CD1c-positive myeloid dendritic cell (primary cell): ENCODE results near the gene SEMA6D.

Experiments used
- DNase-seq: peaks from one replicate; pipeline ENCODE4 v3.0.0-alpha.2; 2016; ENCODE audit errors: extremely low spot score

Gene SEMA6D

GRCh38 chr15:47717036-47717612, at the start of gene SEMA6D:
Gene SEMA6D, plus strand, starts transcription at chr15:47717505. Its CDS starts 42,294 bp downstream, at chr15:47759799.
- no peak for DNase-seq

- DNase-seq: no peak
These were observed 48.1 kb upstream of the SEMA6D start for GRCh38 chr15:47669221-47669620.

GRCh38 chr15:47670365-47670764, 46.9 kb upstream of the SEMA6D start:
- no peak for DNase-seq

- DNase-seq: no peak
These were observed 44.0 kb upstream of the SEMA6D start for GRCh38 chr15:47673232-47673761.

- DNase-seq: no peak
These were observed 42.6 kb upstream of the SEMA6D start for GRCh38 chr15:47674586-47675232.

- no peak for DNase-seq
These were observed 41.6 kb upstream of the SEMA6D start for GRCh38 chr15:47675735-47676134.

- DNase-seq: no peak
These were observed 39.3 kb upstream of the SEMA6D start for GRCh38 chr15:47678040-47678439.

GRCh38 chr15:47682661-47683060, 34.6 kb upstream of the SEMA6D start:
- no peak for DNase-seq

GRCh38 chr15:47685141-47685870, 32.0 kb upstream of the SEMA6D start:
- no peak for DNase-seq

- DNase-seq: no peak
These were observed 28.7 kb upstream of the SEMA6D start for GRCh38 chr15:47688573-47689086.

GRCh38 chr15:47689660-47690059, 27.6 kb upstream of the SEMA6D start:
- DNase-seq: no peak

GRCh38 chr15:47691882-47692281, 25.4 kb upstream of the SEMA6D start:
- DNase-seq: no peak

- DNase-seq: no peak
These were observed 21.0 kb upstream of the SEMA6D start for GRCh38 chr15:47696351-47696750.

- DNase-seq: no peak
These were observed 11.9 kb upstream of the SEMA6D start for GRCh38 chr15:47705281-47705997.

GRCh38 chr15:47707391-47707790, 9.9 kb upstream of the SEMA6D start:
- no peak for DNase-seq

- DNase-seq: peak; percentile 11
These were observed 8.9 kb upstream of the SEMA6D start for GRCh38 chr15:47708161-47708980.

- DNase-seq: no peak
These were observed 5.7 kb upstream of the SEMA6D start for GRCh38 chr15:47711655-47712054.

- no peak for DNase-seq
These were observed 1.9 kb upstream of the SEMA6D start for GRCh38 chr15:47715402-47715801.

- no peak for DNase-seq
These were observed 1.4 kb upstream of the SEMA6D start for GRCh38 chr15:47715856-47716445.

GRCh38 chr15:47716516-47716915, 789 bp upstream of the SEMA6D start:
- no peak for DNase-seq
